WI38 (cell line): Measurements from ENCODE around the gene FBXO15.

ENCODE experiments used
- H3K4me3 ChIP-seq: 2 replicates; pipeline ENCODE4 v1.5.1; 2011; ENCODE audit warnings: low read depth, mild to moderate bottlenecking, control low read depth, low read length
- CTCF ChIP-seq: IDR thresholded peaks from 2 replicates; pipeline ENCODE4 v1.5.1; 2012; ENCODE audit warnings: low read depth, mild to moderate bottlenecking, control low read depth, low read length

Gene FBXO15

GRCh38 chr18:74097803-74098202 lies 49.8 kb downstream of the FBXO15 start:
- TF ChIP-seq CTCF = no peak
- H3K4me3 ChIP-seq = no peak overlapping the region

GRCh38 chr18:74092922-74093321 lies 54.7 kb downstream of the FBXO15 start:
- no peak overlapping the region for H3K4me3 ChIP-seq
- no peak for TF ChIP-seq CTCF

GRCh38 chr18:74084184-74084855 lies 63.3 kb downstream of the FBXO15 start:
- H3K4me3 ChIP-seq = no peak overlapping the region
- no peak for TF ChIP-seq CTCF

- TF ChIP-seq CTCF = no peak
- H3K4me3 ChIP-seq = no peak overlapping the region
Observed at GRCh38 chr18:74083557-74083952, 64.1 kb downstream of the FBXO15 start.

GRCh38 chr18:74082742-74083556 lies 64.7 kb downstream of the FBXO15 start:
- H3K4me3 ChIP-seq = no peak overlapping the region
- no peak for TF ChIP-seq CTCF

GRCh38 chr18:74081966-74082741 lies 65.5 kb downstream of the FBXO15 start:
- TF ChIP-seq CTCF = peak; percentile 61
- no peak overlapping the region for H3K4me3 ChIP-seq

- no peak overlapping the region for H3K4me3 ChIP-seq
- no peak for TF ChIP-seq CTCF
Observed at GRCh38 chr18:74078257-74078656, 69.4 kb downstream of the FBXO15 start.
